ENCODE data around the gene RGL3.
A peak's percentile ranks its signal among the peaks of the same experiment; 100 is the strongest.
"Not testable (repeated sequence)": the region's sequence is repeated elsewhere in the genome, so short reads cannot be mapped to it uniquely, and the experiment has no call there.

Gene RGL3

GRCh38 chr19:11450570-11451326 lies 31.6 kb upstream of the RGL3 start:
- no peak for DNase-seq (ENCODE audit: low read depth)

- no peak for DNase-seq (ENCODE audit: low read depth)
Observed at GRCh38 chr19:11448923-11449554, 29.9 kb upstream of the RGL3 start.

- no peak for DNase-seq (ENCODE audit: low read depth)
Observed at GRCh38 chr19:11448410-11448809, 29.3 kb upstream of the RGL3 start.

- no peak for DNase-seq (ENCODE audit: low read depth)
Observed at GRCh38 chr19:11447347-11448262, 28.5 kb upstream of the RGL3 start.

GRCh38 chr19:11446652-11447301 lies 27.7 kb upstream of the RGL3 start:
- no peak for DNase-seq (ENCODE audit: low read depth)

- DNase-seq (ENCODE audit: low read depth) = no peak
Observed at GRCh38 chr19:11446271-11446651, 27.1 kb upstream of the RGL3 start.

GRCh38 chr19:11445141-11445540 lies 26.0 kb upstream of the RGL3 start:
- DNase-seq (ENCODE audit: low read depth) = no peak

GRCh38 chr19:11444059-11444458 lies 24.9 kb upstream of the RGL3 start:
- DNase-seq (ENCODE audit: low read depth) = no peak

GRCh38 chr19:11437955-11438354 lies 18.8 kb upstream of the RGL3 start:
- no peak for DNase-seq (ENCODE audit: low read depth)

- DNase-seq (ENCODE audit: low read depth) = no peak
Observed at GRCh38 chr19:11435833-11436313, 16.8 kb upstream of the RGL3 start.

GRCh38 chr19:11435057-11435832 lies 16.1 kb upstream of the RGL3 start, which contains the start of the genes ODAD3 and PRKCSH:
TSS of gene ODAD3 (minus strand) at chr19:11435121. CDS start at chr19:11435016, 105 bp downstream.
TSS of gene PRKCSH (plus strand) at chr19:11435635. CDS start at chr19:11436118, 483 bp downstream.
- DNase-seq (ENCODE audit: low read depth) = peak; percentile 99

GRCh38 chr19:11434703-11435056 lies 15.6 kb upstream of the RGL3 start:
- DNase-seq (ENCODE audit: low read depth) = no peak

- DNase-seq (ENCODE audit: low read depth) = not testable (repeated sequence)
Observed at GRCh38 chr19:11433526-11433925, 14.4 kb upstream of the RGL3 start.

- DNase-seq (ENCODE audit: low read depth) = no peak
Observed at GRCh38 chr19:11426656-11427055, 7.5 kb upstream of the RGL3 start.

- no peak for DNase-seq (ENCODE audit: low read depth)
Observed at GRCh38 chr19:11425719-11426457, 6.8 kb upstream of the RGL3 start.

- no peak for DNase-seq (ENCODE audit: low read depth)
Observed at GRCh38 chr19:11423791-11424181, 4.7 kb upstream of the RGL3 start.

- no peak for DNase-seq (ENCODE audit: low read depth)
Observed at GRCh38 chr19:11423164-11423790, 4.2 kb upstream of the RGL3 start.

- no peak for DNase-seq (ENCODE audit: low read depth)
Observed at GRCh38 chr19:11422163-11423065, 3.3 kb upstream of the RGL3 start.

All from GM04503 (cell line).